ENCODE data around the gene MBP.

DNA sequence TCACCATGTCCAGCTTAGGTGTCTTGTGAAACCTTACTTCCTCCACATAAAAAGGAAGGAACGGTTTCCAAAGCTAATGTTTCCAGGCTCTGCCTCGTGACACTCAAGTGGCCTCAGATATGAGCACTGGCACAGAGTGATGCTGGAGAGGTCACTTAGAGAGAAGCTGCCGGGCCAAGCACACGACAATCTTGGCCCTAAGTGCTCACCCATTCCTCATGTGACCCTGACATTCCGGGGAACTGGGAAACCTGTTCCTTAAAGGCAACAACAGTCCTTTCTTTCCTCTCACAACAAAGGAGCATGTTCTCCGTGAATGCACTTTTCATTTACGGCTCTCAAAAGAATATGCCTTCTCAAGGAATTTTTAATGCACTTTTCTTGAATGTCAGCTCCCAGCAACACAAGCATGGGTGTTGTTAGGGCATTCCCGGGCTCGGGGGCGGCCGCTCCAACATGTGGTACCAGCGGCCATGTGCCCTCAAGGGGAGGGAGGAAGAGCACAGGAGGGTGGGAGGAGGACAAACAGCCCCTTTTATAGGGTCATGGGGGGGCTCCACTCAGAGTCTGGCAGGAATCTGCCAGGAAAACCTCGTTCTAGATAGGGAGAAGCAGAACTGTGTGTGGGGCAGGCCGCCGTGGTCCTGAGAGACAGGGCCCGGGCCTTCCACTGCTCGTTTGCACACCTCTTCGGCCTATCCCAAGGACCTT, 118.6 kb downstream of the MBP start:
- TF ChIP-seq CTCF (conservative IDR thresholded peaks at IDR 0.05; ENCODE audit: low read depth in 2 of 2) (no peak), ZNF114 (CRISPR knock-in tag; IDR thresholded peaks at IDR 0.05) (no peak), JUNB (IDR thresholded peaks at IDR 0.05; ENCODE audit: unreplicated experiment) (no peak)

Data from GM23338 (cell line).